HepG2 (cell line): Measurements from ENCODE around the gene SOX9. TPM values are rescaled to one million over a fixed set of nuclear protein-coding genes. Genes with fewer than 3 reads are reported as not detected.

Experiments used
- CENPT ChIP-seq: sonication (generic); formaldehyde crosslinking; IDR thresholded peaks from 2 replicates; pipeline ENCODE4 v1.8.0; 2022; ENCODE audit warnings: low read depth, mild to moderate bottlenecking, moderate library complexity, missing genetic modification reagents
- DMAP1 ChIP-seq: IDR thresholded peaks from 2 replicates; pipeline ENCODE4 v1.6.1; 2016
- DPF2 ChIP-seq: sonication (generic); formaldehyde crosslinking; IDR thresholded peaks from 2 replicates; pipeline ENCODE4 v1.4.0; 2020; ENCODE audit warnings: mild to moderate bottlenecking, low read depth, missing genetic modification reagents, borderline replicate concordance
- FOXK1 ChIP-seq: sonication (generic); formaldehyde crosslinking; IDR thresholded peaks from 2 replicates; pipeline ENCODE4 v1.4.0; 2020; ENCODE audit warnings: low read depth, missing genetic modification reagents, borderline replicate concordance
- HHEX ChIP-seq: IDR thresholded peaks from 2 replicates; pipeline ENCODE4 v1.6.1; 2016; ENCODE audit warnings: control low read depth
- HNF4A ChIP-seq: sonication (generic); formaldehyde crosslinking; IDR thresholded peaks from 2 replicates; pipeline ENCODE4 v1.4.0; 2020; ENCODE audit warnings: missing genetic modification reagents
- KAT2B ChIP-seq: fragments of 150-350 bp; IDR thresholded peaks from 2 replicates; pipeline ENCODE4 v1.6.1; 2014; ENCODE audit warnings: low read depth, low read length, borderline replicate concordance
- MTF2 ChIP-seq: sonication (generic); formaldehyde crosslinking; IDR thresholded peaks from 2 replicates; pipeline ENCODE4 v1.5.0; 2020; ENCODE audit warnings: missing genetic modification reagents, borderline replicate concordance
- NCOA2 ChIP-seq: sonication (generic); formaldehyde crosslinking; IDR thresholded peaks from 2 replicates; pipeline ENCODE4 v1.8.0; 2022; ENCODE audit warnings: inconsistent platforms
- ONECUT2 ChIP-seq: sonication (generic); formaldehyde crosslinking; IDR thresholded peaks from 2 replicates; pipeline ENCODE4 v1.4.0; 2020; ENCODE audit warnings: missing genetic modification reagents
- RARA ChIP-seq: IDR thresholded peaks from 2 replicates; pipeline ENCODE4 v1.6.1; 2016; ENCODE audit warnings: missing genetic modification reagents, missing compliant biosample characterization
- RBM39 ChIP-seq: fragments of 200-400 bp; formaldehyde crosslinking; IDR thresholded peaks from one replicate; pipeline ENCODE4 v1.6.1; 2018; ENCODE audit warnings: antibody characterized with exemption, mild to moderate bottlenecking, low read depth, low read length; ENCODE audit not compliant: poor library complexity, severe bottlenecking
- RXRB ChIP-seq: IDR thresholded peaks from 2 replicates; pipeline ENCODE4 v1.6.1; 2016; ENCODE audit warnings: borderline replicate concordance, missing genetic modification reagents, missing compliant biosample characterization
- SNRNP70 ChIP-seq: fragments of 200-400 bp; formaldehyde crosslinking; IDR thresholded peaks from 2 replicates; pipeline ENCODE4 v1.6.1; 2017; ENCODE audit warnings: mild to moderate bottlenecking, low read depth, low read length, moderate library complexity
- SRY ChIP-seq: sonication (generic); formaldehyde crosslinking; IDR thresholded peaks from 2 replicates; pipeline ENCODE4 v1.8.0; 2022; ENCODE audit warnings: mild to moderate bottlenecking, missing genetic modification reagents
- TFDP1 ChIP-seq: IDR thresholded peaks from 2 replicates; pipeline ENCODE4 v1.6.1; 2016; ENCODE audit warnings: missing compliant biosample characterization, missing genetic modification reagents, borderline replicate concordance
- THAP9 ChIP-seq: sonication (generic); formaldehyde crosslinking; IDR thresholded peaks from 2 replicates; pipeline ENCODE4; 2020; ENCODE audit warnings: missing genetic modification reagents, mild to moderate bottlenecking, borderline replicate concordance
- ZNF576 ChIP-seq: sonication (generic); formaldehyde crosslinking; IDR thresholded peaks from 2 replicates; pipeline ENCODE4 v1.4.0; 2020; ENCODE audit warnings: mild to moderate bottlenecking, missing genetic modification reagents
- ZNF777 ChIP-seq: sonication (generic); formaldehyde crosslinking; IDR thresholded peaks from 2 replicates; pipeline ENCODE4 v1.4.0; 2020; ENCODE audit warnings: missing genetic modification reagents
- ZNF878 ChIP-seq: sonication (generic); formaldehyde crosslinking; IDR thresholded peaks from 2 replicates; pipeline ENCODE4 v1.8.1; 2023; ENCODE audit warnings: mild to moderate bottlenecking, missing genetic modification reagents, moderate library complexity
- polyA plus RNA-seq, 8 experiments: library from polyadenylated mRNA; depleted of rRNA in 3 of 8; stranded (reverse) in 7 of 8; unstranded in 1 of 8; fragments of >200 nt; fragmentation: Illumina TruSeq in 4 of 8; extraction: Trizol in 4 of 8; gene quantifications; 2 replicates each; pipeline versions ENCODE4 v1.2.1 to v1.2.3, GENCODE V29; 2011 to 2016; ENCODE audit warnings: low read depth in 4 of 8, missing spikeins in 1 of 8, mixed read lengths in 1 of 8; ENCODE audit not compliant: insufficient read depth in 1 of 8
- total RNA-seq, 5 experiments: library from RNA; depleted of rRNA; stranded (reverse); fragments of >200 nt; fragmentation: Illumina TruSeq; extraction: Trizol; gene quantifications; 2 replicates each; pipeline ENCODE4 v1.2.3, GENCODE V29; 2016; ENCODE audit warnings: low read depth in 1 of 5
- TF ChIP-seq, protein P1 (sequence below): sonication (generic); formaldehyde crosslinking; IDR thresholded peaks from 2 replicates; pipeline ENCODE4 v1.4.0; 2020; ENCODE audit warnings: missing genetic modification reagents, borderline replicate concordance
- TF ChIP-seq, protein P2 (sequence below): IDR thresholded peaks from 2 replicates; pipeline ENCODE4 v1.6.1; 2016

Gene SOX9
- total and polyA plus RNA-seq, 2 of the 13 experiments (the other 11 are each of a cell fraction or from before 2014, with no cell fraction given): 16.1 to 27.6 TPM

DNA sequence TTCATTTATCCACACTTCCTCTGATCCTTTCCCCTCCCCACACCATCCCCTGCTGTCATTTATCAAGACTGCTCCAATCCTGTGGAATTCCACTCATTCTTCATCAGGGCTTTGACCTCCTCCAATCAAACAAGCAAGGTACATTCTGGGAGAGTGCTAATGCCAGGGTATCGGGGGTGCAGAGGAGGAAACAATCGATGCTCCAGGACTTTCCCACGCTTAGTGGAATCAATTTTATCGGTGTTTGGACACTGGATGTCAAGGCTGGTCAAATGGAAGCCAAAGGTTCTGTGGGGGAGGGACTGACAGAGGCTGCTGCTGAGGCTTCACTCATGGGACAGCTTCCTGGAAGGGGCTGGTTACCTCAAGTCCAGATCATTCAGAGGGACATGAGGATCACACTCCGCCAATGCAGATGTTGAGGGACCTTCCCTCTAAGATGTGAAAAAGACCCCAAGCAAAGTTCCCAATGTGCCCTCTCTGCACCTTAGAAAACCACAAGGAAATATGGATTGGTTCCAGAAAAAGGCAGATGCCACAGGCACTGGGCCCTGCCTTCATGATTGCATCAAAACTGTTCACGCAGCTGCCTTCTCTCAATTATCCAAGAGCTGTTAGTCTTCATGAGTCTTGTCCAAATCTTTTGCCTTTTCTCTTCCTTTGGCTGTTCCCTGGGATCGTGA, 44.7 kb upstream of the SOX9 start (continued):
- TF ChIP-seq, protein P1, sequence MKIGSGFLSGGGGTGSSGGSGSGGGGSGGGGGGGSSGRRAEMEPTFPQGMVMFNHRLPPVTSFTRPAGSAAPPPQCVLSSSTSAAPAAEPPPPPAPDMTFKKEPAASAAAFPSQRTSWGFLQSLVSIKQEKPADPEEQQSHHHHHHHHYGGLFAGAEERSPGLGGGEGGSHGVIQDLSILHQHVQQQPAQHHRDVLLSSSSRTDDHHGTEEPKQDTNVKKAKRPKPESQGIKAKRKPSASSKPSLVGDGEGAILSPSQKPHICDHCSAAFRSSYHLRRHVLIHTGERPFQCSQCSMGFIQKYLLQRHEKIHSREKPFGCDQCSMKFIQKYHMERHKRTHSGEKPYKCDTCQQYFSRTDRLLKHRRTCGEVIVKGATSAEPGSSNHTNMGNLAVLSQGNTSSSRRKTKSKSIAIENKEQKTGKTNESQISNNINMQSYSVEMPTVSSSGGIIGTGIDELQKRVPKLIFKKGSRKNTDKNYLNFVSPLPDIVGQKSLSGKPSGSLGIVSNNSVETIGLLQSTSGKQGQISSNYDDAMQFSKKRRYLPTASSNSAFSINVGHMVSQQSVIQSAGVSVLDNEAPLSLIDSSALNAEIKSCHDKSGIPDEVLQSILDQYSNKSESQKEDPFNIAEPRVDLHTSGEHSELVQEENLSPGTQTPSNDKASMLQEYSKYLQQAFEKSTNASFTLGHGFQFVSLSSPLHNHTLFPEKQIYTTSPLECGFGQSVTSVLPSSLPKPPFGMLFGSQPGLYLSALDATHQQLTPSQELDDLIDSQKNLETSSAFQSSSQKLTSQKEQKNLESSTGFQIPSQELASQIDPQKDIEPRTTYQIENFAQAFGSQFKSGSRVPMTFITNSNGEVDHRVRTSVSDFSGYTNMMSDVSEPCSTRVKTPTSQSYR (CRISPR knock-in tag): peak; percentile 32; the same call in 1 of the 2 replicates
- TF ChIP-seq ZNF576 (CRISPR knock-in tag): no peak
- TF ChIP-seq THAP9 (CRISPR knock-in tag): no peak
- peak; percentile 66; the same call in 1 of the 2 replicates for TF ChIP-seq KAT2B
- TF ChIP-seq NCOA2 (CRISPR knock-in tag): peak; percentile 60; the same call in 1 of the 2 replicates
- TF ChIP-seq MTF2 (CRISPR knock-in tag): no peak
- peak; percentile 61 for TF ChIP-seq RARA (CRISPR knock-in tag)
- 0 out of 2 replicates have a peak, but pooled peaks have one; percentile 17 for TF ChIP-seq HHEX
- TF ChIP-seq SRY (CRISPR knock-in tag): no peak
- TF ChIP-seq FOXK1 (CRISPR knock-in tag): no peak
- TF ChIP-seq TFDP1 (CRISPR knock-in tag): no peak
- no peak for TF ChIP-seq ZNF777 (CRISPR knock-in tag)
- TF ChIP-seq, protein P2, sequence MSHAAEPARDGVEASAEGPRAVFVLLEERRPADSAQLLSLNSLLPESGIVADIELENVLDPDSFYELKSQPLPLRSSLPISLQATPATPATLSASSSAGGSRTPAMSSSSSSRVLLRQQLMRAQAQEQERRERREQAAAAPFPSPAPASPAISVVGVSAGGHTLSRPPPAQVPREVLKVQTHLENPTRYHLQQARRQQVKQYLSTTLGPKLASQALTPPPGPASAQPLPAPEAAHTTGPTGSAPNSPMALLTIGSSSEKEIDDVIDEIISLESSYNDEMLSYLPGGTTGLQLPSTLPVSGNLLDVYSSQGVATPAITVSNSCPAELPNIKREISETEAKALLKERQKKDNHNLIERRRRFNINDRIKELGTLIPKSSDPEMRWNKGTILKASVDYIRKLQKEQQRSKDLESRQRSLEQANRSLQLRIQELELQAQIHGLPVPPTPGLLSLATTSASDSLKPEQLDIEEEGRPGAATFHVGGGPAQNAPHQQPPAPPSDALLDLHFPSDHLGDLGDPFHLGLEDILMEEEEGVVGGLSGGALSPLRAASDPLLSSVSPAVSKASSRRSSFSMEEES: no peak
- no peak for TF ChIP-seq SNRNP70
- no peak for TF ChIP-seq RBM39
- TF ChIP-seq ZNF878 (CRISPR knock-in tag): no peak
- no peak for TF ChIP-seq DMAP1 (CRISPR knock-in tag)
- peak; percentile 36; the same call in 1 of the 2 replicates for TF ChIP-seq RXRB (CRISPR knock-in tag)
- no peak for TF ChIP-seq CENPT (CRISPR knock-in tag)
- TF ChIP-seq DPF2 (CRISPR knock-in tag): no peak
- peak; percentile 32; the same call in 1 of the 2 replicates for TF ChIP-seq HNF4A (CRISPR knock-in tag)
- TF ChIP-seq ONECUT2 (CRISPR knock-in tag): peak; percentile 72
